GM18511 (cell line): ENCODE measurements around the gene WNT7B.

Experiments
- ATAC-seq: cut with Tn5 transposase; IDR thresholded peaks from one replicate; pipeline ENCODE4 v1.9.1; 2021; ENCODE audit warnings: mild to moderate bottlenecking, moderate library complexity; ENCODE audit not compliant: unreplicated experiment

Gene WNT7B

DNA sequence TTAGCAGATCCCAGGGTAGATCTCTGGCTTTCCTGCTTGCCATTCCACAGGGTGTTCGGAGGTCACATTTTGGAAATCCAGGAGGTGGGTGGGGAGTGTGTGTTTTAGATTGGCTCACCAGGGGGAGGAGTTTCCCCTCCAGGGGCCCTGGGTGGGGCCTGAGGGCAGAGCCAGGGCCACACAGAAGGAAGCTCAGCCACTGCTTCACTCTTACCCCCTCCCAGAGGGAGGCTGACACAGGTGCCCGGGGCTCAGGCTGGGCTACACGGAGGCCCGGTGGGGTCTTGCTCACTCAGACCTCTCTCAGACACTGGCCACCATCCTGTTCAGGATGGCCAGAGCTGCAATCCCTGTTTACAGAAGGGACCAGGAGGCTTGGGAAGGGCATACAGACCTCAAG is 2.5 kb downstream of the WNT7B start:
- no peak for ATAC-seq

DNA sequence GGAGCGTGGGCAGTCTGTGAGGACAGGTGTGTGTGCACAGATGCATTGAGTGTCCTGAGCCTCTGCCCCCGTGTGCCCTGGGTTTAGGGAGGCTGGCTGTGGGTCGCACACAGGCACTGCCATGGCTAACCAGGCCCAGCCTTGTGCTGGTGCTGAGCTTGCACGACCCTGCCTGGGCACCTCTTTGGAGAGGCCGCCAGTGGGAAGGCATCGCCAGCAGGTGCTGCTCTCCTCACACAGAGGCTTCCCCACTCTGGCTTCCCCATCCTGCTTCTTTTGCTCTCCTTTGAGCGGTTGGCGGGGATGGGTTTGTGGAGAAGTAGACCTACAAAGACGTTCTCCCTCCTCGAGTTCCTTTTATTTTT is 4.1 kb downstream of the WNT7B start:
- ATAC-seq: no peak

DNA sequence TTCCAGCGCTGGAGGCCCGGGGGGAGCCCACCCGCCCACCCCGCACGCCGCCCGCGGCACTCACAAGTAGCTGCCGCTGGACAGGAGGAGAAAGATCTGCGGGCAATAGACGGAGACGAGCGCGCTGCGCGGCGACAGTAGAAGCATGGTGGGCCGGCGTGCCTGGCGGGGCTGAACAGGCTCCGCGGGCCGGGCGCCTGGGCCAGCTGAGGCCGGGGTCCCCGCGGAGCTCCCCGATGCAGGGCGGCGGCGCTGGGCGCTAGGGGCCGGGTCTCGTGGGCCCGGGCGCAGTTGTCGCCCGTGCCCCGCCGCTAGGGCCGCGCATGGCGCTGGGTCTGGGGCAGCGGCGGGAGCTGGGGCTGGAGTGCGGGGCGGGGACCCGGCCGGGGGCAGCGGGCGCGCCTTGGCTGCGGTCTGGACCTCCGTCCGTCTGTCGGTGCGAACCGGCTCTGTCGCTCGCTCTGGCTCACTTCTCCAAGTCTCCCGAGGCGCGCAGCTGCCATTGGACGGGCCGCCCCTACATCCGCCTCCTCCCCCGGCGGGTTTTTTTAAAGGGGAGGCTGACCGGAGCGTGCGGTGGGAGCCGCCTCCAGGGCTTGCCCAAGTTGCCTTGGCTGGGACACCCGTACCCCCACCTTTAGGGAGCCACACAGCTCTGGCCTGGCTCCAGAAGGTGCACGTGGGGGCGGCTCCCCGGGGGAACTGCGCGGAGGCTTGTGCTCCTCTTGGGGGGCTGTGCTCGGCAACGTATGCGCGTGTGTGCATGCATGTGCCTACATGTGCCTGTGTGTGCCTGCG is 4.7 kb downstream of the WNT7B start:
- ATAC-seq: no peak

DNA sequence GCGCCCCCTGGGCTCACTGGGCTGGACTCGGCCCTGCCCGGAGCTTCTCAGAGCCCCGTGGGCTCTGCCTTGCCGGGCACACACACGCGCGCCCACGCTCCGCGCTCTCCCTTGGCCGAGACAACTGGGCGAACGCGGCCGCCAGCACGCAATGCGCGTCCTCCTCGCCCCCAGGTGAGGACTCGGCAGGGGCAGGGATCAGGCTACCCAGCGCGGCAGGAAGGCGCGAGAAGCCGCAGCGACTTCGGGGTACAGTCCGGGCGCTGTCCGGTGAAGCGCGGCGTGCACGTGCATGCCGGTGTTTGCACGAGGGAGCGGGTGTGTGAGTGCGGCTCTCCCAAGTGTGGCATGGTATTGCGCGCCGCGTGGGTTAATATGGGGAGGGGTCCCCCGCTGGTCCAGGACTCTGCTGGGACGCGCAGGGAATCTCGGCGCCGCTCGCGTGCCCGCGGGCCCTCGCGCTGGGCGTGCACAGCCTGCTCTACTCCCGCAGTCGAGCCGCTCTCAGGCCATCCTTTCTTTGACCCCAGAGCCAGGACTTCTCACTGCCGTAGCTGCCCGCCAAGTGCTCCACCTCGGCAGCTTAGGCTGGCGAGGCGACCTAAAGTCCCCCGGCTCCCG is 5.4 kb downstream of the WNT7B start:
- ATAC-seq: no peak

DNA sequence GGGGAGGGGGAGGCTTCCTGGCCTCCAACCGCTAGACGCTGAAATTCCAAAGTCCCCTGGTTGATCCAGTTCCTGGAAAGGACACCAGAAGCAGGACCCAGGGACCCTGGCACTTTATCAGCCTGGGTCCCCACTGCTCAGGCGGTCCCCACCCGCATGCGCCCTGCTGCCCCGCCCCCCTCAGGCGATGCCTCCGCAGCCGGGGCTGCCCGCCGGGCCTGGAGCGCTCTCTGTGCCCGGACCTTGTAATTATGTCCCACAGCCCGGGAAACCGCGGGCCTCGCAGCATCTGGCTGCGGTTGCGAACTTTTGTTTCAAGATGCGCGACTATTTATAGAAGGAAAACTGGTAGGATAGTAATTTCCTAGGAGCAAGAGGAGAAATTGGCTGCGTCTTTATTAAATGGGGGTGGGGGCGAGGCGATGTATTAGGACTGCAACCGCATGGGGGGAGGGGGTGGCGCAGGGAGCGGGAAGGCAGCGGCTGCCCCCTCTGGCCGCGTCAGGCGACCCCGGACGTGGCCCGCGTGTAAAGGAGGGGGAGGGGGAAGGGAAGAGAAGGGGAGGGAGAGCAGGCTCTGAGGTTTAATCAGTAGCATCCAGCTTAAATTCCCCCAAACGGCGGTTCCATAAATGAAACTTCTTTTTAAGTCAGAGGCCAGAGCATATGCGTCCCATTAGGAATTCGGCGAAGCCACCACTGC is 6.1 kb downstream of the WNT7B start:
- no peak for ATAC-seq

DNA sequence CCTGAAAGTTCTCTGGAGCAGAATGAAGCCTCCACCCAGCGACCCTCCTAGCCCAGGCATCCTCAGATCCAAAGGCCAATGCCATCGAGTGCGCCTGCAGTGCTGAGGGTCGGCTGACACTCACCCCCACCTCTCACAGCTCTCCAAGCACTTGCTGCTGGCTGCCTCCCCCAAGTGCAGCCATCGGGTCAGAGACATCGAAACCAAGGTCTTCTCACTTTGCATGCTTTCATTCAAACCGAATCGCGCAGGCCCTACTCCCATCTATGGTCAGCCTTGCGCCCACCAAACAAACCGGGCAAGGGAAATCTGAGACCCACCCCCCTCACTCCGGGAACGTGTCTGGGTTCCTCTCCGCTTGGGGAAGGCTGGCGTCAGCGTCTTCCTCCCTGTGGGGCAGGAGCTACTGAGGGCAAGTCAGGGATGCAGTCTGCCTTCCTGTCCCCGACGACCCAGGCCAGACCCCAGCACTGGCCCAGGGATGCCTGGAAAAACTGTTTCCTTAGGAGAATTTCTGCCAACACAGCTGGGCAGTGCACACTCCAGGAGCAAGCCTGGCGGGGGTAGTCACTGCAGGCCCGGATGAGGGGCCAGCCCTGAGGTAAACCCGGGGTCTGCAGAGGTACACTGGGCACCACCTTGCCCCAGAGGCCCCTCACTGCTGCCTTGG is 7.0 kb downstream of the WNT7B start:
- no peak for ATAC-seq

DNA sequence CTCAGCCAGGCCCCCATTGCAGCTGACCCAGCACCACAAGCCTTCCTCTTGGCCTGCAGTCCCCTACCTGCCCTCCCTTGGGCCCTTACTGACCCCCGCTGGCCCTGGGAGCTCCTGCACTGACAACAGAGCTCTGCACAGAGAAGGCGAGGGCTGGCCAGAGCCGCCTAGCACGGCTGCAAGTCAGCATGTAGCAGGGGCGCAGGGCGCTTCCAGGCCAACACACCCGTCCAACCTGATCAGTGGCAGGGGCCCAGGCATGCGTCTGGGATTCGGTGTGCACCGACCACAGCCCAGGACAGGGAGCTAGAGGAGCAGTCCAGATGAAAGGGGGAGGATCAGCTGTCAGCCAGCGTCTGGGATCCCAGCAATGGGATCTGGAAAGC is 7.6 kb downstream of the WNT7B start:
- no peak for ATAC-seq

DNA sequence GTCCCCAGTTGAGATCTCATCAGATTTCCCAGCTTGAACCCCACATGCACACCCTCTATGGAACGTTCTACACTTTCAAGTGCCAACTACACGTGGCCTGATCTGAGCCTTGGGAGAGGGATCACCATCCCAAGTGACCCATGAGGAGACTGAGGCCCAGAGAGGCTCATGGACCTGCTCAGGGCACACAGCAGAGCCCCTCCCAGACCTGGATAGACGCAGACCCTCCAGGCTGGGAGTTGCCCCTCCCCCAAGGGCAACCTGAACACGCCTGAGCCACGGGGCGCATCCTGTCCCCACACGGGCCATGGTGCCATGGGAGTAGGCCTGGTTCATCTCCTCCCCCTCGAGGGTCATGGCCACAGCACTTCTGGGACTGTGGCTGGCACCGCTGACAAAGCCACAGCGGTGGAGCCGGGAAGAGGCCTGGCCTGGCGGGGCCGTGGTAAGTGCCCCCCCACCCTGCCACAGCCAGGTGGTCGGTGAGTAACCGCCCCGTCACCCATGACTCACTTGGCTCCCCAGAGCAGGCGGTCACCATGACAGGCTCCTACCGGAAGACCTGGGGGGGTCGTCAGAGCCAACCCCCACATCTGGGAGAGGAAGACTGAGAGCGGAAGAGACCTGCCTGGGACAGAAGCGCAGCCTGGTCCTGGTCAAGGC is 8.1 kb downstream of the WNT7B start:
- no peak for ATAC-seq

DNA sequence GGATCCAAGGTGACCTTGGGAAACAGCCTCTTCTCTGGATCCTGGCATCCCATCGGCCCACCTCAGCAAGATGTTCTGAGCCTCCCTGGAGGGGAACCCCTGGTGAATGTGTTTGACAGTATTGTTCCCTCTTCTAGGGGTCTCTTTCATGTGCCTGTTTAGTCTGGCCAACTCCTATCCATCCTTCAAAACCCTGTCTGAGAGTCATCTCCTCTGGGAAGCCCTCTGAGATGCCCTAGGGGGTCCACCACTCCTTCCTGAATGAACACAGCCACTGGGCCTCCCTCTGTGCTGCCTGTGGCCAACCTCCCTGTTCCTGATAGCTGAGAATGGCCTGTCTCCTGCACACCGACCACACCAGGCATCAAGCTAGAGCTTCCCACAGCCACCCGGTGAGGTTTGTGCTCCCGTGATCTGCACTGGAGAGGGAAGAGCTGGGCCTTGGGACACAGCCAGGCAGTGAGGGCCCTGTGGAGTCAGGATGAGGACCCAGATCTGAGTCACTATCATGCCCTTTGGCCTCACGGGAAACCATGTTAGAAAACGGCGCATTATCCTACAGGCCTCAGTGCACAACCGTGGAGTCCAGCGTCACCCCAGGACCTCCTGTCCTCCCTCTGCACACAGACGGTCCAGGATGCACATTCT is 8.8 kb downstream of the WNT7B start:
- no peak for ATAC-seq

DNA sequence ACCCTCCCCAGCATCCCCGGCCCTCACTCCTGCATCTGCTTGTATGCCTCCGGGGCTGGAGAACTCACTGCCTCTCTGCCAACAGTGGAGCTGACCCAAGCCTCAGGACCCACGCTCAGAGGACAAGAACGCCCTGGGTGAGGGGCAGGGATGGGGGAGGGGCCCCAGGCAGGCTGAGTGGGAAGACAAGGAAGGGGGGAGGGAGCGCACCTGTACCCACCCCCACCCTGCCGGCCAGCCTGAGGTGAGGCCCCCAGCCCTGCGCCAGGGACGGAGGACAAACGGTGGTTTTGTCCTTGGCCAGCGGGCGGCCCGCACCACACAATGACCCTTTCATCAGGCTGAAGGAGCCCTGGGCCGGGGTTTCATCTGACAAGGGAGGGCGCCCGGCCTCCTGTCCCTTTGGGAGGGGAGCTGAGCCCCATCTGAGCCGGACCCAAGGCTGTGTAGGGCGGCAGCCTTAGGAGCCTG is 10.0 kb downstream of the WNT7B start:
- no peak for ATAC-seq

DNA sequence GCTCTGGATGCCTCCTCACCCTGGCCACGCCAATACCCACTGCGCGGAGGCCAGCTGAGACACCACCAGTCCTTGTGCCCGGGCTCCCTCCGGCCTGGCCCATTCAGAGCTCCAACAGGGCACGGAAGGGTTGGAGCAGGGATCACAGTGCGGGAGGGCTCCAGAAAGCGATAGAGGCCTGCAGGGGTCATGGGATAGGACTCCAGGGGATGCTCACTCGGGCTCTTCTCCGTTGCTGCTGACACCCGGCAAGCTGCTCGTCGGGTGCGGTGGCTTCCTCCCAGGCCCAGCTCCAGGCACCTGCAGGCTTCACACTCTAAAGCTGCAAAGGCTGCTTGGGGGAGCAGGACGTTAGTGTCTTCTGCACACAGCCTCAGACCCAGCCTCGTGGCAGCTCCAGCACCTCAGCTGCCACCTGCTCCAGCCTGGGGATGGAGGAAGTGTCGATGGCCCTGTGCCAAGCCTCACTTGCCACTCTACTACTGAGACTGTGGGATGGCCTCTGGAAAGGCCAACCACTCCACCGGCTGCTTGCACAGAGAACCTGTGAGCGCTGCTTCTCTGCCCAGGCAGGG is 10.6 kb downstream of the WNT7B start:
- ATAC-seq: no peak

DNA sequence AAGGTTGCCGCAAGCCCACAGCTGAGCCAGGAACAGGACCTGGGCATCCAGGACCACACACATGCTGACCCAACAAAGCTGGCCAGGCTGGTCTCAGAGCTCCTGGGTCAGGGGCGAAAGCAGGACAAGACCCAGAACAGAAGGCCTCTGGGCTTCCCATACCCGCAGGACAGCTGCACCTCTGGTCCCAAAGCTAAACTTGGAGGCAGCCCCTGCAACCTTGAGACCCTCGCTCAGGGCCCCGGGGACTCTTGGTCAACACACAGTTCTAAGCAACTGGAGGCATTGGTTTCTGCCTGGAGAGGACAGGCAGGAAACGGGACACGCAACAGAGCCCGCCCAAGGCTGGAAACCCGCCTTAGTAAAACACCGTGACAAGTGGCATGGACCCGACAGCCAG is 11.4 kb downstream of the WNT7B start:
- ATAC-seq: no peak

DNA sequence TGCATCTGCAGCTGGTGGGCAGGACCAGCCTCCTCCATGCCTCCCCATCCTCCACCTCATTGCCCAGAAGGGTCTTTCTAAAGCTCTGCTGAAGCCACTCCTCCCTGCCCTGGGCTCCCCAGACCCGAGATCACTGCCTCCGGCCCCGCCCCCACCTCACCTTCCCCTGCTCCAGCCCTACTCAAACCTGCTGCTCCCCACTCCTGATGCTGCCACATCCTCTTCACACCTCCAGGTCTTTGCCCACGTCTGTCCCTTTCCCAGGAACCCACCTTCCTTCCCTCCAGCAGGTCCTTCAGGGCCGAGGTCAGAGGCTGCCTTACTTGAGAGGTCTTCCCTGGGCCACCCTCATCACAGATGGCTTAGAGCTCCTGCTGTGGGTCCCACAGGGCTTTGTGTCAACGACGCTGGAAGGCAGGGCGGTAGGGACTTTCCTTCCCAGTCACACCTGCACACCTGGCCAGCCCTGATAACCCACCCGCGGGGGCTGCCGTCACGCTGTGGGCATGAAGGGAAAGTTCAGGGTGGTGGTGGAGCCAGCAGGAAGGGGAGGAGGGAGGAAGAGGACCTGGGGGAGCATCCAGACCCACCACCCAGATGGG is 11.9 kb downstream of the WNT7B start:
- ATAC-seq: no peak

DNA sequence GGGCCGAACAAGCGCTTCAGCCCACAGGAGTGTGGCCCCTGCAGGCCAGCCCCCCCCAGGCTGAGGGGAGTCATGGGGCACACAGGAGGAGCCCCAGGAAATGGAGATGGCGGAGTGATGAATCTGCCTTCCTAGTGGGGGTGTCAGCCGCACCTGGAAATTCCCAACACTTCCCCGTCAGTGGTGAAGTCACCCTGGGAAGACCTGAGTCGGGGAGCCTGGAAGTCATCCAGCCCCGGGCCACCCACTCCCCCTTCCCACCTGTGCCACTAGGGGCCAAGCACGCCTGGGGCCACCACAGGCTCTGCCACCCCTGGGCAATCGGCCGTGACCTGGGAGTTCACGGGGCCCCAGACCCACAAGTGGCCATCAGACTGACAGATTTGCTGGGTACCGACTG is 12.6 kb downstream of the WNT7B start:
- no peak for ATAC-seq

DNA sequence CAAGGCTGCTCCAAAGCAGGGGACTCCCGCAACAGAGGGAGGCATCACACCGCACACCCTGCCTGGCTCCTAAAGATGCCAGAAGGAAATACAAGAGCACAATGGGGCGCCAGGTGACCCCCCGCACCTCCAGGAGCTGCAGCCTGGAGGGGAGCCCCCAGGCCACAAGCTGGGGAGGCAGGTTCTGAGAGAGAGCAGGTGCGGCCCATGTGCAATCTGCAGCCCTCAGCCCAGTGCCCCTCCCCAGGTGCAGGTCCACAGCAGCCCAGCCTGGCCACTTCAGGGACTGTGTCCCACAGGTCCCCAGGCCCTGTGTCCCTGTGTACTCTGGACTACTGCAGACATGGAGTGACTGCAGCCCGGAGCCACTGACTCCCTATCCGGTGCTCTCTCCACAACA is 13.1 kb downstream of the WNT7B start:
- ATAC-seq: no peak

DNA sequence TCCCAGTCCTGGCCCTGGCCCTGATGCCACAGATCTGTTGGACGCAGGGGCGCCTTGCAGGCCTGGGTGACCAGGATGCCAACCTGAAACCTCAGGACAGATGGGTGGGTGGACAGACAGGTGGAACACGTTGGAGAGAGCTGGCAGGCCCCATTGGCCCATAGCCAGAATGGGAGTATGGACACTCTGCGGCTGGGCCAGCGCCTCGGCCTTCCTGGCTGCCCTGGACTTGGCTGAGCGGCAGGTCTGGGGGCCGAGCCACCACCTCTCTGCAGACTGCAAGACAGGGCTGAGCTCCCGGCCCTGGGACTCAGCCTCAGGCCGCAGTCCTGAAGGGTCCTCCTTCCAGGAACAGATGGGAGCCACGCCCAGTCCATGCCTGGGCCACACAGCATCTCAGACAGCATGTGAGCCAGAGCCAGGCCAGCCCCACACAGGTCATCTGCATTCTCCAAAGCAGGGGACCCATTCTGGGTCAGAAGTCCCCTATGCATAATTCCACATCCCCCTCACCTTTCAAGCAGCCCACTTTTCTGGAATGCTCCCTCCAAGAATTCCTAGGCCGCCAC is 14.1 kb downstream of the WNT7B start:
- no peak for ATAC-seq

DNA sequence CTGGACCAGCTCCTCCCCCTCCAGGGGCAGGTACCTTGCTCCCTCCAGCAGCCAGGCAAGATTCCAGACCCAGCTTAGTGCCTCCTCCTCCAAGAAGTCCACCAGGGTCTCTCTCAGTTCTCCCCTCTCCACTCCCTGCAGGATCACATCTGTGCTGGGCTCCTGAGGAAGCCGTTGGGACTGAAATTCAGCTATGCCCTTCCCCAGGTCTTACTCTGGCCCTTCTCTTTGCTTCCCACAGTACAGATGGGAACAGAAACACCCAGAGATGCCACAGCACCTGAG is 14.6 kb downstream of the WNT7B start:
- ATAC-seq: no peak

DNA sequence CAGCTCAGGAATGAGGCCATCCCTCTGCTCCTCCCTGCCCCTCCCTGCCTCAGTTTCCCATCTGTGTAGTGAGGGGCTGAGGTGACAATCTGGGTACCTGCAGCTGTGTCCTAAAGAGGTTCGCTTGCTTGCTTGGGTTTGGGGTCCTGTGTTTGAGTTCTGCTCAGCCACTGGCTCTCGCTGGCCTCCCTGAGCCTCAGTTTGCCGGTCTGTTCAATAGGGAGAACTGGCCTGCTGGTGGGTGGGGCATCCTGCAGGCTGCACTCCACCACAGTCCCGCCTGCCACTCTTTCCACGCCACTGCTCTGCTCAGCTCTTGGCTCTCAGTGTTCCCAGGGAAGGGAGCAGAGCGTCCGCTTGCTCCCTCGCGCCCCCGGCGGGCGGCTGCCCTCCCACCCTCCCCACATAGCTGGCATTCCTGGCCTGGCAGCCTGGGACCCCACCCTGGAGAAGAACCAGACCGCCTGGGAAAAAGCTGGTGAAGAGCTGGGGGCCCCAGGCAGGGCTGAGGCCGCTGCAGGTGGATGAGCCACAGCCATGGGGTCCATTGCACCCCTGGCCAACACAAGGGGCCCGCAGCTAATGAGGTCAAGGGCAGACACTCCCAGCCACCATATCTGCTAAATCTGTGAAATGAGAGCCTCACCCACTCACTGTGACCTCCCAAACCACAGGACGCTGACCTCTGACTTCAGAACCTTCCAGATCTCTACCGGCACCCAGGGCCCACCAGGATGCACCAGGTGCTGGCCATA is 15.1 kb downstream of the WNT7B start:
- no peak for ATAC-seq
